Right lobe of liver (tissue), 6 donors: ENCODE data around the gene C19orf81. TPM values are rescaled to one million over a fixed set of nuclear protein-coding genes. Genes with fewer than 3 reads are reported as not detected.

Experiments
- ATAC-seq, 4 donors: fragments of 200-7000 bp; cut with Tn5 transposase; one replicate each; pipeline ENCODE4 v1.9.1; 2020; ENCODE audit warnings: mild to moderate bottlenecking in 4 of 4, moderate library complexity in 4 of 4
- DNase-seq, 3 donors: peaks; one replicate each; pipeline ENCODE4 v3.0.0-alpha.2; 2020
- H3K27ac ChIP-seq, 3 donors: fragments of 200-600 bp; one replicate each; pipeline ENCODE4 v1.8.0; 2022
- H3K27me3 ChIP-seq, 2 donors: fragments of 200-600 bp; one replicate each; pipeline ENCODE4 v1.8.0; 2022
- H3K36me3 ChIP-seq, 4 donors: fragments of 200-600 bp; sonication (generic) in 1 of 4; one replicate each; pipeline versions ENCODE4 v1.5.1 to v1.8.0; 2017 to 2022; ENCODE audit warnings: control low read depth in 1 of 4
- H3K4me1 ChIP-seq, 4 donors: fragments of 200-600 bp; sonication (generic) in 1 of 4; one replicate each; pipeline versions ENCODE4 v1.5.1 to v1.8.0; 2017 to 2022; ENCODE audit warnings: control low read depth in 1 of 4
- H3K4me3 ChIP-seq, 3 donors: fragments of 200-600 bp; one replicate each; pipeline ENCODE4 v1.8.0; 2022
- H3K9me3 ChIP-seq, 4 donors: fragments of 200-600 bp; sonication (generic) in 1 of 4; one replicate each; pipeline versions ENCODE4 v1.5.1 to v1.8.0; 2017 to 2022; ENCODE audit warnings: control low read depth in 1 of 4
- CTCF ChIP-seq, 4 donors: fragments of 200-600 bp in 3 of 4; fragments of 450-650 bp in 1 of 4; IDR thresholded peaks; one replicate each; pipeline versions ENCODE4 v1.5.1 to v1.8.0; 2016 to 2022; ENCODE audit warnings: antibody characterized with exemption in 4 of 4, mild to moderate bottlenecking in 2 of 4
- POLR2A ChIP-seq: fragments of 450-650 bp; IDR thresholded peaks from one replicate; pipeline ENCODE4 v1.6.1; 2017; ENCODE audit warnings: antibody characterized with exemption, mild to moderate bottlenecking
- WGBS: methylation state at CpG from one replicate; pipeline ENCODE4 v1.1.6; 2018; ENCODE audit warnings: low coverage, low lambda C conversion rate; ENCODE audit not compliant: insufficient coverage; ENCODE audit errors: missing lambda C conversion rate; 5-methylcytosine and 5-hydroxymethylcytosine counted together
- intact Hi-C, 2 donors: fragments of 100-400 bp; cut with DNase I; formaldehyde crosslinking; loops; one replicate each; pipeline versions ENCODE4 v1.11.2 to v1.14.1; 2022
- total RNA-seq, 6 experiments: library from RNA; depleted of rRNA in 2 of 6; stranded (reverse); fragments of >200 nt in 2 of 6; fragmentation: NEBNext Ultra II Directional in 3 of 6; extraction: Animal tissue kit (Norgen Biotek cat#: 25700) in 3 of 6; gene quantifications; one replicate each; pipeline versions ENCODE4 v1.1.0 to v1.2.4, GENCODE V29; 2016 to 2023
- donor health status: DM: no; HTN: yes; CAD: no.
- donor health status: DM: no; HTN: no; CAD: no.
- donor health status: DM: no; HTN: no; CAD: no.
- donor health status: DM: no; HTN: yes; CAD: no.
- donor health status: DM: no; HTN: yes; CAD: no.

C19orf81 gene
- total RNA-seq, 6 experiments from 2014 or later: not detected

- no peaks in the 10 kb centered on the region for H3K4me1 ChIP-seq
- 48% methylated on average over 6 of the region's 20 CpGs for WGBS
- no peak overlapping the region for H3K27ac ChIP-seq
- peak in 1 of 4 donors; percentile 16 for ATAC-seq
- no peaks in the 10 kb centered on the region for H3K36me3 ChIP-seq
- peaks cover 0 to 4% (median 0%) of the 10 kb centered on the region in 4 donors for H3K9me3 ChIP-seq
- H3K4me3 ChIP-seq: no peak overlapping the region
- no peak for TF ChIP-seq CTCF (IDR thresholded peaks at IDR 0.05)
- no peak for TF ChIP-seq POLR2A
- DNase-seq: no peak
- intact Hi-C loops: no loop called here
- H3K27me3 ChIP-seq: no peaks in the 10 kb centered on the region
These were observed 17.0 kb upstream of the C19orf81 start for GRCh38 chr19:50632151-50632835.

DNA sequence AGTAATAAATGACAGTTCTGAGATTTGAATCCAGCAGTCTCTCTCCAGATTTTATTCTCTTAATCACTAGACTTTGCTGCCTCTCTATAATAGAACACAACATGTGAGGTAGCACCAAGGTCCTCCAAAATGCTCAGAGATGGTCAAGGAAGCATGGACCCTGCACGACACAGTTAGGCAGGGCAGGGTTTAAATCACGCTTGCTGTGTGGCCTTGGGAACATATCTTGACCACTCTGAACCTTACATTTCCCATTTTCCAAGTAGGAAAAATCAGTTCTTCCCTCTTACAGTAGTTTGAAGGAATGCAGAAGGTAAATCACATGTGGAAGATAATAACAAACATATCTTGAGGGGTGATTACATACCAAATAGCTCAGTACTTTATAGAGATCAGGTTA, 15.9 kb upstream of the C19orf81 start:
- peaks cover 0 to 4% (median 0%) of the 10 kb centered on the region in 4 donors for H3K9me3 ChIP-seq
- H3K4me3 ChIP-seq: no peak overlapping the region
- TF ChIP-seq POLR2A (no peak), CTCF (IDR thresholded peaks at IDR 0.05) (no peak)
- H3K36me3 ChIP-seq: no peaks in the 10 kb centered on the region
- WGBS: 41% methylated on average over 2 of the region's 2 CpGs
- H3K4me1 ChIP-seq: no peaks in the 10 kb centered on the region
- H3K27ac ChIP-seq: no peak overlapping the region
- intact Hi-C loops: no loop called here
- no peak for DNase-seq
- H3K27me3 ChIP-seq: no peaks in the 10 kb centered on the region
- ATAC-seq: no peak

GRCh38 chr19:50633973-50634372, 15.3 kb upstream of the C19orf81 start:
- TF ChIP-seq POLR2A (no peak), CTCF (IDR thresholded peaks at IDR 0.05) (no peak)
- intact Hi-C loops: no loop called here
- ATAC-seq: no peak
- H3K4me1 ChIP-seq: no peaks in the 10 kb centered on the region
- H3K36me3 ChIP-seq: no peaks in the 10 kb centered on the region
- no peak for DNase-seq
- 77% methylated on average over 2 of the region's 2 CpGs for WGBS
- no peak overlapping the region for H3K27ac ChIP-seq
- peaks cover 0 to 4% (median 0%) of the 10 kb centered on the region in 4 donors for H3K9me3 ChIP-seq
- H3K27me3 ChIP-seq: no peaks in the 10 kb centered on the region
- no peak overlapping the region for H3K4me3 ChIP-seq

GRCh38 chr19:50636317-50637085, 12.7 kb upstream of the C19orf81 start:
- intact Hi-C loops: no loop called here

More at GRCh38 chr19:50636317-50637085, 12.7 kb upstream of the C19orf81 start:
- no peak overlapping the region for H3K27ac ChIP-seq
- no peaks in the 10 kb centered on the region for H3K36me3 ChIP-seq
- DNase-seq: no peak
- WGBS: 73% methylated on average over 3 of the region's 5 CpGs
- no peaks in the 10 kb centered on the region for H3K4me1 ChIP-seq
- no peak for ATAC-seq
- H3K27me3 ChIP-seq: no peaks in the 10 kb centered on the region
- TF ChIP-seq CTCF (IDR thresholded peaks at IDR 0.05) (no peak), POLR2A (no peak)
- H3K4me3 ChIP-seq: no peak overlapping the region
- H3K9me3 ChIP-seq: peaks cover 0 to 4% (median 0%) of the 10 kb centered on the region in 4 donors
